ENCODE data around the gene MYO5C. TPM values are rescaled to one million over a fixed set of nuclear protein-coding genes. Genes with fewer than 3 reads are reported as not detected.

MYO5C gene
- total and polyA plus RNA-seq, 10 of the 15 experiments (the other 5 are each of a cell fraction or from before 2014, with no cell fraction given) = 0.29 to 1.3 (median 0.75) TPM

GRCh38 chr15:52180851-52181450 is 114.7 kb downstream of the MYO5C start:
- ChIA-PET RAD21 (ENCODE audit: unreplicated experiment) (interaction anchor here (0.9 to 1.5 kb wide), 4 partner anchors 44 to 84 kb away, joined by 3 to 5 read pairs (median 4); no protein-coding TSS in a partner anchor), POLR2A (interaction anchor here (1.0 kb wide), 1 partner anchor 51 kb away, joined by 3 read pairs; no protein-coding TSS in a partner anchor), CTCF (interaction anchor here (1.1 to 3.3 kb wide), 4 partner anchors 16 to 39 kb away, joined by 3 to 12 read pairs (median 6); no protein-coding TSS in a partner anchor), SMC1A (ENCODE audit: uncharacterized antibody, unreplicated experiment) (interaction anchor here (1.9 to 4.8 kb wide), 4 partner anchors 28 to 76 kb away, joined by 4 to 93 read pairs (median 16); no protein-coding TSS in a partner anchor)
- FAIRE-seq = no peak
- H3K27ac ChIP-seq (ENCODE audit: control insufficient read depth, insufficient read depth) = no peak overlapping the region
- ATAC-seq = no peak
- no peaks in the 10 kb centered on the region for H3K36me3 ChIP-seq (ENCODE audit: control insufficient read depth in 2 of 2, insufficient read depth in 2 of 2, low read length in 1 of 2)
- in situ Hi-C loops (cut with MboI) (no loop called here), intact Hi-C loops (cut with micrococcal nuclease; ENCODE audit: unreplicated experiment) (loop anchor here (10.0 kb wide), 1 partner anchor 554 kb away; no protein-coding TSS in a partner anchor)
- peaks cover 12% of the 10 kb centered on the region for H3K4me1 ChIP-seq (ENCODE audit: control insufficient read depth, insufficient read depth, low read length)
- peak overlapping the region; percentile 80 for H3K9ac ChIP-seq (ENCODE audit: control insufficient read depth, insufficient read depth, low read length)
- DNase-seq (ENCODE audit: low read depth, low spot score) = no peak
- H3K4me3 ChIP-seq = peak overlapping the region; percentile 92
- H3K79me2 ChIP-seq (ENCODE audit: control insufficient read depth, insufficient read depth, low read length) = no peaks in the 10 kb centered on the region; the same call in none of the 2 replicates
- 74% methylated on average over 10 of the region's 10 CpGs for WGBS (ENCODE audit: insufficient coverage, insufficient replicate concordance, low lambda C conversion rate, missing lambda C conversion rate)
- H3K9me3 ChIP-seq (replicated peaks; ENCODE audit: control insufficient read depth, insufficient read depth, low read length) = no peaks in the 10 kb centered on the region
- H3K27me3 ChIP-seq (replicated peaks in 1 of 2; ENCODE audit: control insufficient read depth in 2 of 2, insufficient read depth in 2 of 2, low read length in 1 of 2) = no peaks in the 10 kb centered on the region
- H2AFZ ChIP-seq (ENCODE audit: control insufficient read depth, low read depth, low read length) = peak overlapping the region; percentile 61
- BruUV-seq (replicated peaks) = no TSS peak
- no peak for TF ChIP-seq IKZF2 (IDR thresholded peaks at IDR 0.05)
- no peak for TF ChIP-seq CBX5 (IDR thresholded peaks at IDR 0.05; ENCODE audit: low read depth)
- no peak for TF ChIP-seq CBX3 (IDR thresholded peaks at IDR 0.05; ENCODE audit: borderline replicate concordance, low read depth)
- no peak for TF ChIP-seq ELK1 (IDR thresholded peaks at IDR 0.05; ENCODE audit: low read depth, low read length)
- TF ChIP-seq PML (IDR thresholded peaks at IDR 0.05; ENCODE audit: low read length) = no peak
- no peak for TF ChIP-seq EED (IDR thresholded peaks at IDR 0.05; ENCODE audit: low read depth)
- no peak for TF ChIP-seq ZNF274 (IDR thresholded peaks at IDR 0.05; ENCODE audit: insufficient read depth, insufficient read length)
- no peak for TF ChIP-seq ZZZ3 (IDR thresholded peaks at IDR 0.05; ENCODE audit: control insufficient read depth, insufficient read length, low read depth)
- no peak for TF ChIP-seq CREB1 (IDR thresholded peaks at IDR 0.05; ENCODE audit: low read depth)
- TF ChIP-seq KAT2A (conservative IDR thresholded peaks at IDR 0.05; ENCODE audit: control insufficient read depth, low read depth, low read length) = no peak
- no peak for TF ChIP-seq ZNF24 (IDR thresholded peaks at IDR 0.05)
- no peak for TF ChIP-seq CHD4 (IDR thresholded peaks at IDR 0.05)
- TF ChIP-seq CHD2 (IDR thresholded peaks at IDR 0.05; ENCODE audit: borderline replicate concordance, low read depth, low read length) = no peak
- no peak for TF ChIP-seq PRDM15 (CRISPR knock-in tag; IDR thresholded peaks at IDR 0.05)
- no peak for TF ChIP-seq PBX3 (IDR thresholded peaks at IDR 0.05; ENCODE audit: insufficient replicate concordance, low read depth, low read length)
- no peaks in the 10 kb centered on the region for H4K20me1 ChIP-seq (ENCODE audit: control insufficient read depth, insufficient read depth)
- peak overlapping the region; percentile 73 for H3K4me2 ChIP-seq (ENCODE audit: control insufficient read depth, insufficient read depth)

All from GM12878 (cell line).